NCI-H345 (cell line): ENCODE data around the gene BMP7.
A peak's percentile ranks its signal among the peaks of the same experiment; 100 is the strongest.
"Not testable (repeated sequence)": the region's sequence is repeated elsewhere in the genome, so short reads cannot be mapped to it uniquely, and the experiment has no call there.

Source experiments
- DNase-seq: peaks from one replicate; lab custom pipeline; 2025; lab: John Stamatoyannopoulos, UW

BMP7 gene

DNA sequence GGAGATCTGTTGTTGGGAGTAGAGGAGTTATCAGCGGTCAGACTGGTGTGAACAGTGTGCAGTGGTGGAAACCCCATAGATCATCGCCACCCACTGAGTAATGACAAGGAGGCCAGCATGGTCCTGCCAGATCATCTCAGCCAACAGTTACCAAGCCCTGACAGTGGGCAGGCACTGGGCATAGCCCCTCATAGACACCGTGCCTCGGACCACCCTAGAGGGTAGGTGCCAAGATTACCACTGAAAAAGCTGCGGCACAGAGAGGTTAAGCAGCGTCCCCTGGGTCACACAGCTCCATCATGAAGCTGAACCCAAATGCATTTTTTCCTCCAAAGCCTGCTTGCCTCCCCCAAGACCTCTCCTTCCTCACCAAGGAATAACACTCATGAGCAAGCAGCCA lies 21.5 kb upstream of the BMP7 start:
- DNase-seq, result no peak

DNA sequence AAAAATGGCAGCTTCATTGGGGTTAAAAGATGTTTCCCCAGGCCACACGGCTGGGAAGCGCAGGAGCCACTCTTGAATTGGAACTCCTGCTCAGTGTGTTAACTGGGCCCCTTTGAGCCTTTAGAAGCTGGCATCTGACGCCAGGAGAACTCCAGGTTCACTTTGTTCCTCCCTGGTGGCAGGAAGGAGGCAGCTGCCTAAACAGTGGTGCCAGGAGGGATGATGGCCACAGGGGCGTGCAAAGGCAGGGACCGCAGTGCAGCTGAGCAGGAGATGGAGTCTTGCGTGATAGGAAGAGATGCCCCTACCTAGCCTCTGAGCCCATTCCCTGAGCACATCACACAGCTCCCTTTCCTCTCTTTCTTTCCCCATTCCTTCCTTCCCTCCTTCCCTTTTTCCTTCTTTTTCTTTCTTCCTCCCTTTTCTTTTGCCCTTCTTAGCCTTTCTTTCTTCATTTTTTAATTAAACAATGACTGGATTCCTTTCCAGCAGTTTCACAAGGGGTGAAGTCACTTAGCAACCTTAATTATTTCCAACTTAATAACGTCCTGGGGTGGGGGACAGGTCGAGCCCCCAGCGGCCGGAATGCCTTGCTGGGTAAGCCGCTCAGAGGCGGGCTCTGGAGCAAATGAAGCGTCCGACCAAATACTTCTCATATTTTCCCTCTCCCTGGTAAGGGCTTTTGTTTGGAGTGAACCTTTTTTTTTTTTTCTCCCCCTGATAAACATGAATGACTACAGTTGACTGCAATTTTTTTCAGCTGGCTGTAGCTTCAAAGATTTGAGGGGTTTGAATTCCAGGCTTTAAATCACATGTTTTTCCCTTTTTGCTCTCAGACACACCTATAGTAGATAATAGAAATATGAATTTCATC lies 20.8 kb upstream of the BMP7 start:
- DNase-seq, result no peak

GRCh38 chr20:57283860-57284259 lies 17.4 kb upstream of the BMP7 start:
- DNase-seq, result no peak

- no peak for DNase-seq
Observed at GRCh38 chr20:57282670-57283361, 16.4 kb upstream of the BMP7 start.

- no peak for DNase-seq
Observed at GRCh38 chr20:57281900-57282299, 15.5 kb upstream of the BMP7 start.

- peak; percentile 82 for DNase-seq
Observed at GRCh38 chr20:57280221-57280620, 13.8 kb upstream of the BMP7 start.

- not testable (repeated sequence) for DNase-seq
Observed at GRCh38 chr20:57279548-57279947, 13.1 kb upstream of the BMP7 start.

GRCh38 chr20:57278457-57278856 lies 12.0 kb upstream of the BMP7 start:
- DNase-seq, result no peak

- DNase-seq, result no peak
Observed at GRCh38 chr20:57277398-57278105, 11.1 kb upstream of the BMP7 start.

DNA sequence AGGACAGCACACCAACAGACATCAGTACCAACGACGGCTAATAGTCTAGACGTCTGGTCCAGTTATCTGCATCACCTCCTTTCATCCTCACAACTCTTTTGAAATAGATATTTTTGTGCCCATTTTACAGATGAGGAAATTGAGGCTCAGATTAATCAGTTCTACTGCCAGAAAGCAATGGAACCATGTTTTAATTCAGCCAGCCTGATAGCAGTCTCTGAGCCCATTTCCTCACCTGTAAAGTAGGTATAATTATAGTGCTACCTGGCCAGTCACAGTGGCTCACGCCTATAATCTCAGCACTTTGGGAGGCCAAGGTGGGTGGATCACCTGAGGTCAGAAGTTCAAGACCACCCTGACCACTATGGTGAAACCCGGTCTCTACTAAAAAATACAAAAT lies 9.8 kb upstream of the BMP7 start:
- DNase-seq, result no peak

GRCh38 chr20:57275813-57276212 lies 9.4 kb upstream of the BMP7 start:
- no peak for DNase-seq

DNA sequence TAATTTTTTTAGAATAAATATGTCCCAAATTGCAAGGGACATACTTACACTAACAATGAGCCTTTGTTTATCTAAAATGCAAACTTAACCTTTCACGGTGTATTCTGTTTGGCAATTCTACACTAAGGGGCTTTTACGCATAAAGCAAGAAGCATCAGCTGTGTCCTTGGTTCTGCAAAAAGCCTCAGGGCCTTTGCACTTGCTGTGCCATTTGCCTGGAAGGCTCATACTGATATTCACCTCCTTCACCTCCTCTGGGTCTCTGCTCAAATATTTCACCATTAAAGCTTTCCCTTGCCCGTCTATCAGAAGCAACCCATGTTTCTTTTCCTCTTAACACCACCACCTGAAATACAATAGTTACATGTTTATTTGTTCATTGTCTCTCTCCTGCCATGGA lies 8.9 kb upstream of the BMP7 start:
- DNase-seq, result no peak

DNA sequence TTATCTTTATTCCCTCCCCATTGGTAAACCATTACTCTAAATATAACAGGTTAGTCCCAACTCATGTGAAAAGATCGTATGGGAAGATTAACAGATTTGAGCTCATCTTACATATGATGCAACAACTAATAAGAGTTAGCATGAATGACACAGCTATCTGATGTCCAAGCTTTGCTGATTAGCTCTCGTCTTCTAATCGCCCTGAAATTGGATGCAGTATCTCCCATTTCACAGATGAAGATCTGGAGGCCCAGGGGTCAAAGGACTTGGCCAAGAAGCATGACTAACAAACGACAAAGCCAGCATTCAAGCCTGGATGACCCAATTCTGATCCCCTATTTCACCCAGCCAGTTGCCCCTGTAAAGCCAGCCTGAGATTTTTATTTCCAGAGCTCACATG lies 8.4 kb upstream of the BMP7 start:
- DNase-seq, result no peak

GRCh38 chr20:57274299-57274698 lies 7.9 kb upstream of the BMP7 start:
- DNase-seq, result no peak

GRCh38 chr20:57272883-57273535 lies 6.6 kb upstream of the BMP7 start:
- DNase-seq, result peak; percentile 18

GRCh38 chr20:57270204-57270984 lies 4.0 kb upstream of the BMP7 start:
- DNase-seq, result no peak

- no peak for DNase-seq
Observed at GRCh38 chr20:57269148-57269984, 2.9 kb upstream of the BMP7 start.

DNA sequence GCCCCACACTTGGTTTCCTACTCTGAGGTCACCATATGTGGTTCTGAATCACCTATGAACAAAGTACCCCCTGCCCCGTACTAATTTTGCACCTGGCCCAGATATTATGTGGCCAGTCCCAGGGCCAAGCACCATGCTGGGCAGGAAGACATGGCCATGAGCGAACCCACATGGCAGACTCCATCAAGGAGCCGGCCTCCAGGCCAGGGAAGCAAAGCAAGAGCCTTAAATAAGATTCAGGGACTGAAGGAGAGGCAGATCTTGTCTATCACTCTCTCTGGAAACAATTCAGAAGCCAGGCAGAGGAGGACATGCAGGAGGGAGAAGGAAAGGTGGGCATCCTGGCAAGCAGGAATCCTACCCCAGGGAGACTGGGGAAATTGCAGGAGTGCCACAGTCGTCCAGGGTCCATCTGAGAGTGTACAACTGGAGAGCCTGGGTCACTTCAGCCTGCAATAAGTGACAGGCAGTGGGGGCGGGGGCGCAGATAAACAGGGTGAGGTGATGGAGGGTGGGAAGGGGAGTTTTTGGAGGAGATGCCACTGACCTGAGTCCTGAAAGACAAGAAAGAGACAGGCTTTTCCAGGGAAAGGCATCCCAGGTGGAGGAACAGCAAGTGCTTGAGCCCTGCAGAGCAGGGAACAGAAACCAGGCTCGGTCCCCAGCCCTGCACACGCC lies 2.1 kb upstream of the BMP7 start:
- DNase-seq, result no peak

DNA sequence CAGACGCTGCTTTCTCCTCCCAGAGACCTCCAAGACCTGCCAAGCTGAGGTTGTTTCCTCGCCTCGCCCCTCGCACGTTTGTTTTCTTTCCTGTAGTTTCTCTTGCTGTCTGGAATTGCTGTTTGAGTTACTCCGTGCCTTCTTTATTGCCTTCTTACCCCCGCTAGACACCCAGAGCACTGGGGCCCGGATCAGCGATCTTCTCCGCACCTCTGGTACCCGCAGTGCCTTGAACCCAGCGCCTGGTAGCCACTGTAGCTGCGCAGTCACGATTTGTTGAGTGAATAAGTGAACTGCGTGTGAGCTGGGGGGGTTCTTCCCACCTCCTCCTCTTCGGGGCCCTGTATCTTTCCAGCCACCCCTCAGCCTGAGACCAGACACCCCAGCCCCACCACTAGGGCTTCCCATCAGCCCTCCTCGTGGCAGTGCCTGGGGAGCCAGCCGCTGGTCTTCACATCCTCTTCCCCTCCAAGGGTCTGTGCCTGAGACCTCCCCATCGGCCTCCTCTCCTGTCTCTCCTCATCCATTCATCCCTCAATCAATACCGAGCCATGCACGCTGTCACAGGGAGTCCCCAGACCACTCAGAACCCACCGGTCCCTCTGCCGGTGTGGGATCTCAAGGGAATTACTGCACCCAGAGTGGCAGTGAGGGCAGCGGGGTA lies 849 bp upstream of the BMP7 start:
- no peak for DNase-seq

GRCh38 chr20:57265997-57266290 lies 497 bp downstream of the BMP7 start:
- DNase-seq, result peak; percentile 65
